AG09319 (cell line): ENCODE results near the gene ZNRF1.

Experiments
- DNase-seq: peaks from one replicate; pipeline ENCODE4 v3.0.0-alpha.2; 2010; ENCODE audit warnings: low read depth; ENCODE audit errors: extremely low read depth
- TF ChIP-seq, protein P1 (sequence below): IDR thresholded peaks from 2 replicates; pipeline ENCODE4 v1.5.1; 2011; ENCODE audit warnings: low read depth, mild to moderate bottlenecking, inconsistent platforms, low read length, moderate library complexity

The ZNRF1 gene

DNA sequence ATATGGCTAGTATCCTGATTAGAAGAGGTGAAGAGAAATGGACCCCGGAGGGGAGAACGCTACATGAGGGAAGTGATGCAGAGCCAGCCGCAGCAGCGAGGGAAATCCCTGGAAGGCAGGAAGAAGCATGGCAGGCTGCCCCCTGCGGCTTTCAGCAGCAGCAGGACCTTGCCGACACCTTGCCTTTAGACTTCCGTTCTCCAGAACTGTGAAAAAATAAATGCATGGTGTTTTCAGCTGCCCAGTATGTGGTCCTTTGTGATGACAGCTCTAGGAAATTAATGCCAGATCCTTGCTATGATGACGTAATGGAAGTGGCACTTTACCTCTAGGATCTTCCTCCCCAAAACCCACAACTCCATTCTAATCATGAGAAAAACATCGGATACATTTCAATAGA is 139.8 kb downstream of the ZNRF1 start:
- TF ChIP-seq, protein P1, sequence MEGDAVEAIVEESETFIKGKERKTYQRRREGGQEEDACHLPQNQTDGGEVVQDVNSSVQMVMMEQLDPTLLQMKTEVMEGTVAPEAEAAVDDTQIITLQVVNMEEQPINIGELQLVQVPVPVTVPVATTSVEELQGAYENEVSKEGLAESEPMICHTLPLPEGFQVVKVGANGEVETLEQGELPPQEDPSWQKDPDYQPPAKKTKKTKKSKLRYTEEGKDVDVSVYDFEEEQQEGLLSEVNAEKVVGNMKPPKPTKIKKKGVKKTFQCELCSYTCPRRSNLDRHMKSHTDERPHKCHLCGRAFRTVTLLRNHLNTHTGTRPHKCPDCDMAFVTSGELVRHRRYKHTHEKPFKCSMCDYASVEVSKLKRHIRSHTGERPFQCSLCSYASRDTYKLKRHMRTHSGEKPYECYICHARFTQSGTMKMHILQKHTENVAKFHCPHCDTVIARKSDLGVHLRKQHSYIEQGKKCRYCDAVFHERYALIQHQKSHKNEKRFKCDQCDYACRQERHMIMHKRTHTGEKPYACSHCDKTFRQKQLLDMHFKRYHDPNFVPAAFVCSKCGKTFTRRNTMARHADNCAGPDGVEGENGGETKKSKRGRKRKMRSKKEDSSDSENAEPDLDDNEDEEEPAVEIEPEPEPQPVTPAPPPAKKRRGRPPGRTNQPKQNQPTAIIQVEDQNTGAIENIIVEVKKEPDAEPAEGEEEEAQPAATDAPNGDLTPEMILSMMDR = no peak
- DNase-seq = no peak

DNA sequence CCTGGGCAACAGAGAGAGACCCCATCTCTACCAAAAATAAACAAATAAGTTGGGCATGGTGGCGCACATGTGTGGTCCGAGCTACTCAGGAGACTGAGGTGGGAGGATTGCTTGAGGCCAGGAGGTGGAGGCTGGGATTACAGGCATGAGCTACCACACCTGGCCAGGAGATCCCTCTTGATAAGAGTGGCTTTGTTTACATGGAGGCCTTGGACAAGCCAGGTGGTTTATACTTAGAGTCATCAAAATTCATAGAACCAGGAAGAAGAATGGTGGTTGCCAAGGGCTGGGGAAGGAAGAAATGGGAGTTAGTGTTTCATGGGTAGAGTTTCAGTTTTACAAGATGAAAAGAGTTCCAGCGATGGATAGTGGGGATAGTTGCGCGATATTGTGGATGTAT is 140.7 kb downstream of the ZNRF1 start:
- no peak for DNase-seq
- TF ChIP-seq, protein P1 = no peak

DNA sequence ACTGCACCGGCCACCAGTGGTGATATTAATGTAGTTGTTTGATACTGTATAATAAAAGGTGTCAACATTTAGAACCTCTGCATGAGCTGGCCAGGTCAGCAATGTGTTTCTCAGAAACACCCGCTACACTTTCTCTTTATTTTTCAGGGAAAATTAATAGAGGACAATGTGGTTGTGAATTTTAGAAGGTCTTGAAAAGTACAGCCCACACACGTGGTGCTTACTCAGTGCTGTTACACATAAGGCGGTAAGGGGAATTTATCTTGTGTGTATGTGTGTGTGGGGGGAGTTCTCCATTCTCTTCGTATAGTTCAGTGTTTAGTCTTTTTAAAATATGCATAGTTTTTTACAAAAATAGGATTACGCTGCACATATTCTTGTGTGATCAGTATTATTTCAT is 145.1 kb downstream of the ZNRF1 start:
- TF ChIP-seq, protein P1 = no peak
- DNase-seq = no peak

DNA sequence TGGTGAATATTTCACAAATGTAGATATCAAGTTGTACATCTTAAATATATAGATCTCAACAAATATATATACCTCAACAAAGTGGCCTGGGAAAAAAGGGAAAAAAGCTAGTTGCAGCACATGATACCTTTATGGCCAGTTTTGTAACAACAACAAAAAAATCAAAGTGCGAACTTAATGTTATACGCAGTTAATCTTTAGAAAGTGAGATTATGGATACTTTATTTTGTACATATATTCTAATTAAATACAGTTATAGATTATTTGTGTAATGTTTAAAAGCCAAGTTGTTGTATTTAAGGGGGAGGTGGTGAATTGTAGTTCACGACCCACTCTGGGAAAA is 149.1 kb downstream of the ZNRF1 start:
- DNase-seq = no peak
- TF ChIP-seq, protein P1 = no peak

DNA sequence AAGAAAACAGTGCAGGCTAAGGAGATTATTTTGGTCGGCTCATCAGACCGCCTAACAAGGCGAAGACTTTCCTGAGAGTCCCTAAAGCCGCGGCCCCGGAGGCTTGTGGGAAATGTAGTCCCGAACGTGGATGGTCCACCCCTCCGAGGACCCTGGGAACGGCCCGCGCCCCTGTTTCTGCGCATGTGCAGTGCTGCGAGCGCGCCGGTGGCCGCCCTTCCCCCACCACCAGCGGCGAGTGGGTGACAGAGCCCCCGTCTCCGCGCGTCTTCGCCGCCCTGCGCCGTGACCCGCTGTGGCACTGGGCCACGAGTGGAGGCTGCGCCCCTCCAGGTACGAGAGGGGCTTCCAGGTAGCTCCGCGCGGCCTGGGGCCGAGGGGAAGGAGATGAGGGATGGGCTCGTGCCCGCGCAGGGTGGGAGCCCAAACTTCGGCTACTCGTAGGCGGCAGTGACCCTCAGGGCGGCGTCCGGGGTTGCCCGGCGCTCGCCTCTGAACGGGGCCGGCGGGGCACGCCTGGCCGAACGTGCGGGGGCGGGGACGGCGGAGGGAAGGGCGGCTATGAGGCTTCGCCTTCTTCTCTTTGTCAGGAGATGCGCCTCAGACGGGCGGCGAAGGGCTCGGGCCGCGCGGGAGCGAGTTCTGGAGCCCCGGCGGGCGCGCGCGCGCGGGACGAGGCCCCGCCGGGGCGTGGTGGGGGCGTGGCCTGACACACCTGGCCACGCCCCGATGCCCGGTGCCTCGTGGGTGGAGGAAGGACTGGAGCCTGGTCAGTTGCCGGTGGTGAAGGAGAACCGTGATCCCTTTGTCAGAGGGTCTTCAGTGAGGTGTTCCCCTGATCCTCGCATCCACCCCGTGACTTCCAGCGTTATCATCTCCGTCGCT is 149.7 kb downstream of the ZNRF1 start, which contains the start of gene ZFP1:
ZFP1 (plus strand) TSS at position 214 of the 885 bp plus-strand sequence. CDS start 4,428 bp downstream, outside the sequence.
- TF ChIP-seq, protein P1 = no peak
- peak; percentile 70 for DNase-seq

DNA sequence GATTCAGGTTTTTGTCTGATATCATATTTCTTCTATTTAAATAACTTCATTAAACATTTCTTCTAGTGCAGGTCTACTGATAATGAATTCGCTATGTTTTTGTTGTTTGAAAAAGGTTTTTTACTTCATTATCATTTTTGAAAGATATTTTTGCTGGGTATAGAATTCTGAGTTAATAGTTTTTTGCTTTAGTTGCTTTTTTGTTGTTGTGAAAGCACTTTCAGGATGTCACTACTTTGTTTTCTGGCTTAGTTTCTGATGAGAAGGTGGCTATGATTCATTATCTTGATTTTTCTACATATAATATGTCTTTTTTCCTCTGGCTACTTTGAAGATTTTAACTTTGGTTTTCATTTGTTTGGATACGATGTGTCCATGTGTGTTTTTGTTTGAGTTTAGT is 153.0 kb downstream of the ZNRF1 start:
- TF ChIP-seq, protein P1 = no peak
- no peak for DNase-seq

DNA sequence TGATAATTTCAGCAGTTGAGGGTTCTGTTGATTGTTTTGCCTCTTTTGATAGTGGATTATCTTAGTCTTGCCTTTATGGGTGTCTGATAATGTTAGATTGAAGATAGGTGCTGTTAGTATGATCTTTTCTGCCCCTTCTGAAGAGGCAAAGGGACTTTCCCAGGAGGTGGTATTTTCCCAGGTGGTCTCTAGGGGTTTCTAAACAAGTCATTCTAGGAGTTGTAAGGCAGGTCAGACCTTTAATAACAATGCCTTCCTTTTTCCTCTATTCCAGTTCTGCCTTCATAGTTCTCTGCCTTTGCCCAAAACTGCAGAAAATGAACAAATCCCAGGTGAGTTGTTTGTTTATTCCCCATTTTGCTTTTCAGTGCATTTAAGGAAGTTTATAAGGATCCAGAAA is 153.8 kb downstream of the ZNRF1 start:
- no peak for DNase-seq
- TF ChIP-seq, protein P1 = no peak
